OCI-LY1 (cell line): ENCODE measurements around the gene DPH2.

ENCODE experiments used
- H2AFZ ChIP-seq: fragments of 200-600 bp; sonication (generic), shearing (Covaris generic); 2 replicates; pipeline ENCODE4 v1.6.0; 2014; ENCODE audit warnings: antibody characterized with exemption, mild to moderate bottlenecking, low read length
- H3F3A ChIP-seq: fragments of 200-600 bp; sonication (generic), shearing (Covaris generic); 2 replicates; pipeline ENCODE4 v1.6.0; 2014; ENCODE audit warnings: mild to moderate bottlenecking, antibody characterized with exemption, low read length, moderate library complexity; ENCODE audit not compliant: insufficient read depth
- H3K27ac ChIP-seq: fragments of 200-600 bp; sonication (generic); 2 replicates; pipeline ENCODE4 v1.5.1; 2014; ENCODE audit warnings: low read length, mixed run types, mild to moderate bottlenecking, low read depth; ENCODE audit not compliant: poor library complexity, severe bottlenecking
- H3K27me3 ChIP-seq: fragments of 200-600 bp; sonication (generic); 2 replicates; pipeline ENCODE4 v1.6.0; 2014; ENCODE audit warnings: antibody characterized with exemption, mild to moderate bottlenecking, low read length, moderate library complexity; ENCODE audit not compliant: insufficient read depth
- H3K36me3 ChIP-seq: fragments of 200-600 bp; sonication (generic); 2 replicates; pipeline ENCODE4 v1.6.1; 2014; ENCODE audit warnings: mild to moderate bottlenecking, antibody characterized with exemption, low read length, moderate library complexity, mixed read lengths; ENCODE audit not compliant: insufficient read depth
- H3K4me1 ChIP-seq: fragments of 200-600 bp; sonication (generic); 2 replicates; pipeline ENCODE4 v1.5.1; 2014; ENCODE audit warnings: mild to moderate bottlenecking, low read length, moderate library complexity; ENCODE audit not compliant: insufficient read depth, severe bottlenecking
- H3K4me2 ChIP-seq: fragments of 200-600 bp; sonication (generic), shearing (Covaris generic); 2 replicates; pipeline ENCODE4 v1.6.1; 2014; ENCODE audit warnings: low read length
- H3K4me3 ChIP-seq: fragments of 200-600 bp; sonication (generic); 2 replicates; pipeline ENCODE4 v1.5.1; 2014; ENCODE audit warnings: low read length, low read depth, mild to moderate bottlenecking, mixed read lengths; ENCODE audit not compliant: poor library complexity, severe bottlenecking
- H3K79me2 ChIP-seq: fragments of 200-600 bp; shearing (Covaris generic); 2 replicates; pipeline ENCODE4 v1.6.1; 2016; ENCODE audit warnings: mixed run types, low read length, mixed read lengths; ENCODE audit not compliant: insufficient read depth
- H3K9ac ChIP-seq: fragments of 200-600 bp; sonication (generic), shearing (Covaris generic); 2 replicates; pipeline ENCODE4 v1.6.1; 2014; ENCODE audit warnings: mild to moderate bottlenecking, low read length, mixed read lengths
- H3K9me2 ChIP-seq: fragments of 200-600 bp; sonication (generic), shearing (Covaris generic); 2 replicates; pipeline ENCODE4 v1.6.1; 2014; ENCODE audit warnings: low read depth, mild to moderate bottlenecking, low read length, mixed read lengths
- H3K9me3 ChIP-seq: fragments of 200-600 bp; shearing (Covaris generic); 2 replicates; pipeline ENCODE4 v1.6.1; 2014; ENCODE audit warnings: low read length, mixed read lengths
- H4K20me1 ChIP-seq: fragments of 200-600 bp; sonication (generic), shearing (Covaris generic); 2 replicates; pipeline ENCODE4 v1.6.0; 2016; ENCODE audit warnings: mild to moderate bottlenecking, low read length; ENCODE audit not compliant: insufficient read depth
- CTCF ChIP-seq: fragments of 200-600 bp; sonication (generic), shearing (Covaris generic); IDR thresholded peaks from 2 replicates; pipeline ENCODE4 v1.5.1; 2017; ENCODE audit warnings: mild to moderate bottlenecking, antibody characterized with exemption, low read length, moderate library complexity, mixed read lengths
- EZH2 ChIP-seq: fragments of 200-600 bp; sonication (generic), shearing (Covaris generic); IDR thresholded peaks from 2 replicates; pipeline ENCODE4 v1.8.0; 2017; ENCODE audit warnings: borderline replicate concordance, mixed run types, mild to moderate bottlenecking, antibody characterized with exemption, low read length, moderate library complexity, mixed read lengths

DPH2 gene

DNA sequence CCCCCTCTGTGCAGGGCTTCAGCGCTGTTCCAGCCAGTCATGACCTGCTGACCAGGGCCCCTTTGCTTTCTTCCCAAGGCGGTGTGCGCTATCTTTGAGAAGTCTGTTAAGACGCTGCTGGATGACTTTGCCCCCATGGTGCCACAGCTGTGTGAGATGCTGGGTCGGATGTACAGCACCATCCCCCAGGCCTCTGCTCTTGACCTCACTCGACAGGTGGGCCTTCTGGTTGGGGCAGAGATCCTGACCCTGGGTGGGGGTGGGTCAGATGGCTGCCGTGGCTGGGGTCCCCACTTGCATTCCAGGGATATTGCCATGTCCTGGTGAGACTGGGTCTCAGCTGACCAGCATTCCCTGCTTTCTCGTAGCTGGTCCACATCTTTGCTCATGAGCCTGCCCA lies 9.0 kb upstream of the DPH2 start:
- H3K36me3 ChIP-seq = peaks cover 40% of the 10 kb centered on the region; the same call in 1 of the 2 replicates
- no peaks in the 10 kb centered on the region for H3K27me3 ChIP-seq

DNA sequence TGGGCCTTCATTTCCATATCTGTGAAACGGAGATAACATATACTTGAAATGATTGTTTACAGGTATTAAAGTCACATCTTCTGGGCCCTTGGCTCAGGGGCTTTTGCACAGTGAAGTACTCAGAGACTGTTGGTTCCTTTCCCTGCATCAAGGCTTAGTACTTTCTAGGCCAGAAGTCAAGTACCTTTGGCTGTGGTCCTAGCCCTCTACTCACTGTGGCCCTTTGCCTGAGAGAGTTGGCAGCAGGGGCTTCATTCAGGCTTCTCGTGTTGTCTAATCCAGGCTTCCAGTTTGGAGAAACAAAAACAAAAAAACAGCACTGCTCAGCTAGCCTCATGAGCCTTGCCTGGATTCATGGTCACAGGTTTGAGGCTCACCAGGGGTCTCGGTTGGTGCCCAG lies 8.1 kb upstream of the DPH2 start:
- Histone ChIP-seq H3K4me2 (no peak overlapping the region), H2AFZ (no peak overlapping the region), H3K4me1 (no peaks in the 10 kb centered on the region), H3F3A (no peaks in the 10 kb centered on the region), H3K9me2 (no peaks in the 10 kb centered on the region), H3K36me3 (peaks cover 37% of the 10 kb centered on the region; the same call in 1 of the 2 replicates), H3K9me3 (no peaks in the 10 kb centered on the region), H3K9ac (no peak overlapping the region), H3K27me3 (no peaks in the 10 kb centered on the region), H3K27ac (no peak overlapping the region), H4K20me1 (no peaks in the 10 kb centered on the region), H3K4me3 (no peak overlapping the region), H3K79me2 (no peaks in the 10 kb centered on the region)
- TF ChIP-seq CTCF = no peak
- TF ChIP-seq EZH2 = no peak

More for the DNA sequence above, 9.0 kb upstream of the DPH2 start:
- H3K9ac ChIP-seq = no peak overlapping the region
- H3K9me3 ChIP-seq = no peaks in the 10 kb centered on the region
- H3K27ac ChIP-seq = no peak overlapping the region
- no peaks in the 10 kb centered on the region for H4K20me1 ChIP-seq
- H3K9me2 ChIP-seq = no peaks in the 10 kb centered on the region
- no peak overlapping the region for H3K4me3 ChIP-seq
- H2AFZ ChIP-seq = no peak overlapping the region
- H3F3A ChIP-seq = no peaks in the 10 kb centered on the region
- no peak overlapping the region for H3K4me2 ChIP-seq
- H3K4me1 ChIP-seq = no peaks in the 10 kb centered on the region
- TF ChIP-seq EZH2 (no peak), CTCF (no peak)
- no peaks in the 10 kb centered on the region for H3K79me2 ChIP-seq

DNA sequence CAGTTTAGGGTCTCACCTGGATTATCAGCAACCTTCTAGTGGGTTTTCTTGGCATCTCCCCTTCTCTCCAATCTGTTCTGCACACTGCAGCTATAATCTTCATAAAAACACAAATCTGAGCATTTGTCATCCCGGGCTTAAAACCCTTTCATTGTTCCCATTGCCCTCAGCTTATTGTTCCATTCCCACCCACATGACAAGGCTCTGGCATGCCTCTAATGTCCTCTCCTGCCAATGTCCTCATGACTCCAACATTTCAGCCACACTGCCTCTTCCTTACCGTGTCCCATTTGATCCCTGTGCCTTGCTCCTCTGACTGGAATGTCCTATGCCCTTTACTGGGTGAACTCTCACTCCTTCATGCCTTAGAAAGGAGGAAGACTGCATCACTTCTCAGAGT lies 7.5 kb upstream of the DPH2 start:
- no peaks in the 10 kb centered on the region for H3K9me3 ChIP-seq
- no peaks in the 10 kb centered on the region for H3K79me2 ChIP-seq
- H4K20me1 ChIP-seq = no peaks in the 10 kb centered on the region
- H3K27me3 ChIP-seq = no peaks in the 10 kb centered on the region
- H3F3A ChIP-seq = no peaks in the 10 kb centered on the region
- no peak overlapping the region for H3K4me3 ChIP-seq
- H2AFZ ChIP-seq = no peak overlapping the region
- peaks cover 33% of the 10 kb centered on the region; the same call in 1 of the 2 replicates for H3K36me3 ChIP-seq
- no peaks in the 10 kb centered on the region for H3K4me1 ChIP-seq
- H3K27ac ChIP-seq = no peak overlapping the region
- TF ChIP-seq CTCF (no peak), EZH2 (no peak)
- no peaks in the 10 kb centered on the region for H3K9me2 ChIP-seq
- H3K9ac ChIP-seq = no peak overlapping the region
- no peak overlapping the region for H3K4me2 ChIP-seq
